ENCODE results near the gene GTF3C1. TPM values are rescaled to one million over a fixed set of nuclear protein-coding genes. Genes with fewer than 3 reads are reported as not detected.

GTF3C1 gene
- total RNA-seq, 4 donors from 2014 or later = 38.5 to 57.2 (median 41.0) TPM

GRCh38 chr16:27564224-27564623 lies 14.5 kb upstream of the GTF3C1 start:
- ATAC-seq (ENCODE audit: low FRiP score) = no peak
- no peak for TF ChIP-seq CTCF (IDR thresholded peaks at IDR 0.05)
- DNase-seq (ENCODE audit: low spot score) = no peak

- DNase-seq (ENCODE audit: low spot score) (no peak), ATAC-seq (ENCODE audit: low FRiP score) (no peak)
- TF ChIP-seq CTCF (IDR thresholded peaks at IDR 0.05) = no peak
Observed at GRCh38 chr16:27561216-27561615, 11.5 kb upstream of the GTF3C1 start.

GRCh38 chr16:27558932-27559331 lies 9.2 kb upstream of the GTF3C1 start:
- TF ChIP-seq CTCF (IDR thresholded peaks at IDR 0.05) = no peak
- ATAC-seq (ENCODE audit: low FRiP score) (no peak), DNase-seq (ENCODE audit: low spot score) (no peak)

- TF ChIP-seq CTCF (IDR thresholded peaks at IDR 0.05) = no peak
- ATAC-seq (ENCODE audit: low FRiP score) (no peak), DNase-seq (ENCODE audit: low spot score) (no peak)
Observed at GRCh38 chr16:27558434-27558833, 8.7 kb upstream of the GTF3C1 start.

GRCh38 chr16:27556471-27556870 lies 6.8 kb upstream of the GTF3C1 start:
- no peak for TF ChIP-seq CTCF (IDR thresholded peaks at IDR 0.05)
- no peak for DNase-seq (ENCODE audit: low spot score)
- no peak for ATAC-seq (ENCODE audit: low FRiP score)

- DNase-seq (ENCODE audit: low spot score) (no peak), ATAC-seq (ENCODE audit: low FRiP score) (no peak)
- TF ChIP-seq CTCF (IDR thresholded peaks at IDR 0.05) = no peak
Observed at GRCh38 chr16:27551036-27551435, 1.3 kb upstream of the GTF3C1 start.

- ATAC-seq (ENCODE audit: low FRiP score) (no peak), DNase-seq (ENCODE audit: low spot score) (no peak)
- TF ChIP-seq CTCF (IDR thresholded peaks at IDR 0.05) = no peak
Observed at GRCh38 chr16:27550582-27550920, 838 bp upstream of the GTF3C1 start.
